HL-60 (cell line): Measurements from ENCODE around the gene ITIH5.

ENCODE experiments used
- CTCF ChIP-seq: IDR thresholded peaks from one replicate; pipeline ENCODE4 v1.5.1; 2011; ENCODE audit warnings: low read length, control low read depth, inconsistent platforms; ENCODE audit not compliant: insufficient read depth
- SPI1 ChIP-seq: IDR thresholded peaks from 2 replicates; pipeline ENCODE4 v1.6.1; 2012; ENCODE audit warnings: low read depth, mild to moderate bottlenecking, borderline replicate concordance

- TF ChIP-seq SPI1 (no peak), CTCF (no peak)
Measured at GRCh38 chr10:7511612-7512011, 155.2 kb downstream of the ITIH5 start.
